Ovary (tissue), 3 donors: ENCODE data around the gene FOXD4L4.
"Not testable (repeated sequence)": the region's sequence is repeated elsewhere in the genome, so short reads cannot be mapped to it uniquely, and the experiment has no call there.

Experiments
- CTCF ChIP-seq, 3 donors: fragments of 450-650 bp in 2 of 3; fragments of 200-600 bp in 1 of 3; IDR thresholded peaks; one replicate each; pipeline versions ENCODE4 v1.5.1 to v1.8.0; 2016 to 2022; ENCODE audit warnings: antibody characterized with exemption in 3 of 3, mild to moderate bottlenecking in 1 of 3
- POLR2A ChIP-seq: fragments of 450-650 bp; IDR thresholded peaks from one replicate; pipeline ENCODE4 v1.6.1; 2017; ENCODE audit warnings: antibody characterized with exemption, mild to moderate bottlenecking, moderate library complexity
- donor health status: DM: no; HTN: no; CAD: no.

- not testable (repeated sequence) for TF ChIP-seq POLR2A; CTCF (IDR thresholded peaks at IDR 0.05)
Observed at GRCh38 chr9:65703550-65703949, 33.4 kb upstream of the FOXD4L4 start.
